ENCODE measurements around the gene NXT1. TPM values are rescaled to one million over a fixed set of nuclear protein-coding genes. Genes with fewer than 3 reads are reported as not detected.

Gene NXT1
- total RNA-seq, 1 experiment from 2014 or later: 98.0 TPM

GRCh38 chr20:23335521-23335920 is 15.1 kb upstream of the NXT1 start:
- Histone ChIP-seq H3K9ac (ENCODE audit: low read length) (no peak overlapping the region), H2AFZ (ENCODE audit: low read length) (no peak overlapping the region), H3K4me3 (ENCODE audit: low read length) (no peak overlapping the region), H3F3A (ENCODE audit: low read length, unreplicated experiment) (no peaks in the 10 kb centered on the region), H4K20me1 (ENCODE audit: low read length) (no peaks in the 10 kb centered on the region), H3K27me3 (ENCODE audit: low read length) (no peaks in the 10 kb centered on the region), H3K79me2 (ENCODE audit: low read length) (no peaks in the 10 kb centered on the region), H3K4me1 (ENCODE audit: insufficient read depth, low read length) (no peaks in the 10 kb centered on the region), H3K9me2 (replicated peaks; ENCODE audit: low read length) (no peaks in the 10 kb centered on the region), H3K4me2 (ENCODE audit: low read length) (no peak overlapping the region), H3K27ac (ENCODE audit: low read length) (no peak overlapping the region), H3K9me3 (ENCODE audit: low read length) (no peaks in the 10 kb centered on the region), H3K36me3 (ENCODE audit: low read depth, low read length) (no peaks in the 10 kb centered on the region)
- TF ChIP-seq, protein P1, sequence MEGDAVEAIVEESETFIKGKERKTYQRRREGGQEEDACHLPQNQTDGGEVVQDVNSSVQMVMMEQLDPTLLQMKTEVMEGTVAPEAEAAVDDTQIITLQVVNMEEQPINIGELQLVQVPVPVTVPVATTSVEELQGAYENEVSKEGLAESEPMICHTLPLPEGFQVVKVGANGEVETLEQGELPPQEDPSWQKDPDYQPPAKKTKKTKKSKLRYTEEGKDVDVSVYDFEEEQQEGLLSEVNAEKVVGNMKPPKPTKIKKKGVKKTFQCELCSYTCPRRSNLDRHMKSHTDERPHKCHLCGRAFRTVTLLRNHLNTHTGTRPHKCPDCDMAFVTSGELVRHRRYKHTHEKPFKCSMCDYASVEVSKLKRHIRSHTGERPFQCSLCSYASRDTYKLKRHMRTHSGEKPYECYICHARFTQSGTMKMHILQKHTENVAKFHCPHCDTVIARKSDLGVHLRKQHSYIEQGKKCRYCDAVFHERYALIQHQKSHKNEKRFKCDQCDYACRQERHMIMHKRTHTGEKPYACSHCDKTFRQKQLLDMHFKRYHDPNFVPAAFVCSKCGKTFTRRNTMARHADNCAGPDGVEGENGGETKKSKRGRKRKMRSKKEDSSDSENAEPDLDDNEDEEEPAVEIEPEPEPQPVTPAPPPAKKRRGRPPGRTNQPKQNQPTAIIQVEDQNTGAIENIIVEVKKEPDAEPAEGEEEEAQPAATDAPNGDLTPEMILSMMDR (conservative IDR thresholded peaks at IDR 0.05; ENCODE audit: low read depth, low read length): no peak
- TF ChIP-seq EZH2phosphoT487 (IDR thresholded peaks at IDR 0.05; ENCODE audit: borderline replicate concordance, low read length) (no peak), EZH2 (IDR thresholded peaks at IDR 0.05; ENCODE audit: low read length, unreplicated experiment) (no peak)
- ATAC-seq: no peak
- CTCF ChIA-PET: no interaction called here
- intact Hi-C loops (cut with micrococcal nuclease): no loop called here
- POLR2A ChIA-PET (ENCODE audit: unreplicated experiment): no interaction called here
- no peak for DNase-seq
- BruUV-seq (replicated peaks): no TSS peak

DNA sequence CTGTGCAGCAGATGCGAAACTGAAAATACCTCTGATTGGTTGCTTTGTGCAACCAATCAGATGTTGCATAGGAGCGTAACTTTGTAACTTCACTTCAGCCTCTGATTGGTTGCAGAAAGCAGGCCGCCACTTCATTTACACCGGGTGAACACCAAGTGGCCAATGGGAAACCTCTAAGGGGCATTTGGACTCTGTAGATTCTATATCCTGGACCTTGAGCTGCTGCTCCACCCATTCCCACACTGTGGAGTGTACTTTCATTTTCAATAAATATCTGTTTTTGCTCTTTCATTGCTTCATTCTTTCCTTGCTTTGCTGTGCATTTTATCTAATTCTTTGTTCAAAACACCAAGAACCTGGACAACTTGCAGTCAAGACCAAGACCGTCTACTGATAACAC is 14.1 kb upstream of the NXT1 start:
- H3K4me3 ChIP-seq (ENCODE audit: low read length): no peak overlapping the region
- no peaks in the 10 kb centered on the region for H3K9me2 ChIP-seq (replicated peaks; ENCODE audit: low read length)
- POLR2A ChIA-PET (ENCODE audit: unreplicated experiment): no interaction called here
- CTCF ChIA-PET: no interaction called here
- no peaks in the 10 kb centered on the region for H3K9me3 ChIP-seq (ENCODE audit: low read length)
- TF ChIP-seq EZH2 (IDR thresholded peaks at IDR 0.05; ENCODE audit: low read length, unreplicated experiment): no peak
- no peak for TF ChIP-seq EZH2phosphoT487 (IDR thresholded peaks at IDR 0.05; ENCODE audit: borderline replicate concordance, low read length)
- TF ChIP-seq, protein P1 (conservative IDR thresholded peaks at IDR 0.05; ENCODE audit: low read depth, low read length): no peak
- no peak overlapping the region for H3K27ac ChIP-seq (ENCODE audit: low read length)
- H3K79me2 ChIP-seq (ENCODE audit: low read length): no peaks in the 10 kb centered on the region
- no peaks in the 10 kb centered on the region for H3K4me1 ChIP-seq (ENCODE audit: insufficient read depth, low read length)
- no peak for ATAC-seq
- no peaks in the 10 kb centered on the region for H3K36me3 ChIP-seq (ENCODE audit: low read depth, low read length)
- no TSS peak for BruUV-seq (replicated peaks)
- DNase-seq: no peak
- H4K20me1 ChIP-seq (ENCODE audit: low read length): no peaks in the 10 kb centered on the region
- no peaks in the 10 kb centered on the region; the same call in 1 of the 2 replicates for H3K27me3 ChIP-seq (ENCODE audit: low read length)
- intact Hi-C loops (cut with micrococcal nuclease): no loop called here
- no peak overlapping the region for H3K9ac ChIP-seq (ENCODE audit: low read length)
- no peak overlapping the region for H2AFZ ChIP-seq (ENCODE audit: low read length)
- no peaks in the 10 kb centered on the region for H3F3A ChIP-seq (ENCODE audit: low read length, unreplicated experiment)
- no peak overlapping the region for H3K4me2 ChIP-seq (ENCODE audit: low read length)

DNA sequence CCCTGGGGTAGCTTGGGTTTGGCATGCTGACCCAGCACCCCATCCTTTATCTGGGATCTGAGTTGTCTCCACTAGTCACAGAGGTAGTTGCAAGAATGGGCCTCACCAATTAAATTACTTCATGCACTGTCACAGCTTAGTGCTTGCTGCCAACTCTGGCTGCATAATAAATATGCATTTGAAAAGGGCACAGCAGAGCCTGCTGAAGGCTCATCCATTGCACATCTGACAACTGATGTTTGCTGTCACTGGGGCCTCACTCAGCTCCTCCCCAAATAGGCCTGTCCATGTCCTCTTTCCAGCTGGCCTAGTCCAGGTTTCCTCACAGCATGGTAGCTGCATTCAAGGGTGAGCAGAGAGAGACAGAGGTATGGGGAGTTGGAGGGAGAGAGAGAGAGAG is 13.3 kb upstream of the NXT1 start:
- TF ChIP-seq EZH2phosphoT487 (IDR thresholded peaks at IDR 0.05; ENCODE audit: borderline replicate concordance, low read length) (no peak), EZH2 (IDR thresholded peaks at IDR 0.05; ENCODE audit: low read length, unreplicated experiment) (no peak)
- TF ChIP-seq, protein P1 (conservative IDR thresholded peaks at IDR 0.05; ENCODE audit: low read depth, low read length): no peak
- Histone ChIP-seq H3K9ac (ENCODE audit: low read length) (no peak overlapping the region), H3K79me2 (ENCODE audit: low read length) (no peaks in the 10 kb centered on the region), H3K4me1 (ENCODE audit: insufficient read depth, low read length) (no peaks in the 10 kb centered on the region), H3K27me3 (ENCODE audit: low read length) (no peaks in the 10 kb centered on the region; the same call in 1 of the 2 replicates), H4K20me1 (ENCODE audit: low read length) (no peaks in the 10 kb centered on the region), H3K9me2 (replicated peaks; ENCODE audit: low read length) (no peaks in the 10 kb centered on the region), H3F3A (ENCODE audit: low read length, unreplicated experiment) (no peaks in the 10 kb centered on the region), H3K36me3 (ENCODE audit: low read depth, low read length) (no peaks in the 10 kb centered on the region), H2AFZ (ENCODE audit: low read length) (no peak overlapping the region), H3K4me3 (ENCODE audit: low read length) (no peak overlapping the region), H3K9me3 (ENCODE audit: low read length) (no peaks in the 10 kb centered on the region), H3K27ac (ENCODE audit: low read length) (no peak overlapping the region), H3K4me2 (ENCODE audit: low read length) (no peak overlapping the region)
- BruUV-seq (replicated peaks): no TSS peak
- CTCF ChIA-PET: no interaction called here
- intact Hi-C loops (cut with micrococcal nuclease): no loop called here
- POLR2A ChIA-PET (ENCODE audit: unreplicated experiment): no interaction called here
- ATAC-seq (no peak), DNase-seq (no peak)

Data from PC-3 (cell line).